ENCODE results near the gene GIMAP2.

DNA sequence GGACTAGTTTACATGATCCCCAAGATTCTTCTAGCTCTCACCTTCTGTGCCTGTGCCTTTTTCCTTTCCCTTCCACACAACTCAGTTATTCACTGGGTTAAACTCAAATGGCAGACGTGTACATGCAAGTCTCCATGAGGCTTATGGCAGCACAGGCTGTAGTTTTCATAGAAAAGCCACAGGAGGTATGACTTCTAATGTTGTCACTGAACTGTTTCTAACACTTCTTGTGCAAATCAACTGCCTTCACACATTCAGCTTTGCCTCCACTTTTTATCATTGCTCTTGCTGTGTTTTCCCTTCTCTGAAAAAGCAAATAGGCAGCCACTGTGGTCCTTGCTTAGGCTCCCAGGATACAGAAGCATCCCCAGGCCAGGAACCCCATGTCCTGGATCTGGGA lies 46.4 kb downstream of the GIMAP2 start:
- TF ChIP-seq, protein P1, sequence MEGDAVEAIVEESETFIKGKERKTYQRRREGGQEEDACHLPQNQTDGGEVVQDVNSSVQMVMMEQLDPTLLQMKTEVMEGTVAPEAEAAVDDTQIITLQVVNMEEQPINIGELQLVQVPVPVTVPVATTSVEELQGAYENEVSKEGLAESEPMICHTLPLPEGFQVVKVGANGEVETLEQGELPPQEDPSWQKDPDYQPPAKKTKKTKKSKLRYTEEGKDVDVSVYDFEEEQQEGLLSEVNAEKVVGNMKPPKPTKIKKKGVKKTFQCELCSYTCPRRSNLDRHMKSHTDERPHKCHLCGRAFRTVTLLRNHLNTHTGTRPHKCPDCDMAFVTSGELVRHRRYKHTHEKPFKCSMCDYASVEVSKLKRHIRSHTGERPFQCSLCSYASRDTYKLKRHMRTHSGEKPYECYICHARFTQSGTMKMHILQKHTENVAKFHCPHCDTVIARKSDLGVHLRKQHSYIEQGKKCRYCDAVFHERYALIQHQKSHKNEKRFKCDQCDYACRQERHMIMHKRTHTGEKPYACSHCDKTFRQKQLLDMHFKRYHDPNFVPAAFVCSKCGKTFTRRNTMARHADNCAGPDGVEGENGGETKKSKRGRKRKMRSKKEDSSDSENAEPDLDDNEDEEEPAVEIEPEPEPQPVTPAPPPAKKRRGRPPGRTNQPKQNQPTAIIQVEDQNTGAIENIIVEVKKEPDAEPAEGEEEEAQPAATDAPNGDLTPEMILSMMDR (IDR thresholded peaks at IDR 0.05): no peak
- no peak for TF ChIP-seq EZH2phosphoT487 (IDR thresholded peaks at IDR 0.05)
- TF ChIP-seq EZH2 (IDR thresholded peaks at IDR 0.05): no peak
